Pulmonary artery endothelial cell (primary cell): ENCODE data around the gene ACTR3. TPM values are rescaled to one million over a fixed set of nuclear protein-coding genes. Genes with fewer than 3 reads are reported as not detected.
A peak's percentile ranks its signal among the peaks of the same experiment; 100 is the strongest.

Source experiments
- DNase-seq: peaks from one replicate; pipeline ENCODE4 v3.0.0-alpha.2; 2011; ENCODE audit warnings: low read depth, low spot score
- total RNA-seq: library from RNA; depleted of rRNA; stranded (reverse); fragments of >200 nt; gene quantifications from 2 replicates; pipeline ENCODE4 v1.2.3, GENCODE V29; 2014

The ACTR3 gene
- total RNA-seq, 1 donor from 2014 or later, result 317 TPM

DNA sequence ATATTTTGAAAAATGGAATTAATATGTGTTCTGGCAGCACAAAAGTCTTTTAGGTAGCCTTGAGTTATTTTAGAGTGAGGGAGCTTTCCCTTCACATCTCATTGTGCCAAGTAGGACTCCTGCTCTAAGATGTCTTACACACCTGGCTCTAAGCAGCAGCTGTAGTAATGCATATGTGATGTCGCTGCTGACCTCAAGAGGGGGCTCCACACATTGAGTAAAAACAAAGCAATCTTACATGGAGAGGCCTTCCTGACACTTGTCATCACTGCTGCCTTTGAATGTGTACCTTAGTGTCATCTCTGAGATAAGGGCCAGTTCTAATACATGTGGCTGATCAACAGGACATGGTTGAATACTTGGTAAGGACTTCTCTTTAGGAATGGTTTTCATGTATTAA, 75.8 kb downstream of the ACTR3 start:
- DNase-seq, result peak; percentile 32

DNA sequence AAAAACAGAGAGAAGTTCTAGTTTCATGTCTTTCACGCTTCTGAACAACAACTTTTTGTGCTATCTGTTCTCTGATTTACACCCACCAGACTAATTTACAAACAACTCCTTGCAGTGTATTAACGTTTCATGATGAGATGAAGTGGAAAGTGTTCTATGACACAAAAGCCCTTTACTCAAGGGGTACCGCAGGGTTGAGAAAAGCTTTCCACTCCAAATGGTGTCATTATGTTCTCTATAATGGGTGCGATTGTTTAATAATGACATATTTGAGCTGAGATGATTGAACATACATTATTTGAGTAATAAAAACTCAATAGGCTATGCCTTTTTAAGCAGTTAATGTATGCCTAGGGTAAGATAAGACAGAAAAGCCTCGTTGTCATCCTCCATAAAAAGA, 76.3 kb downstream of the ACTR3 start:
- no peak for DNase-seq

GRCh38 chr2:113966832-113967231, 76.9 kb downstream of the ACTR3 start:
- peak; percentile 26 for DNase-seq

DNA sequence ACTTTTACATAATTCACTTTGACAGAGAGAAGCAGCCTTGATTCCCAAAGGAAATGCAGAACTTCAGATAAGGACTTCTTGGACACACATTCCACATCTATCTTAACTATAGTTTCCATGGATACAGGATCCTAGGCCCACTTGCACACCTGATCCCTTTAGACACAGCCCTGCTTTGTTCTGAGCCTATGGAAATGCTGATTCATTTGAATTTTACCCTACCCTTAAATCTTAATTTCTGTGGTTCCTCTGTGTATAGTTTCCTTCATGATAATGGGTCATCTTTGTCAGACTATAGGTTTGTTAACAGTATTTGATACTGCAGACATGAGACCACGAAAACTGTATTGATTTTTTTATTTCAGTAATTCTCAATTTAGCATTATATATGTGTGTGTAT, 77.4 kb downstream of the ACTR3 start:
- DNase-seq, result no peak

DNA sequence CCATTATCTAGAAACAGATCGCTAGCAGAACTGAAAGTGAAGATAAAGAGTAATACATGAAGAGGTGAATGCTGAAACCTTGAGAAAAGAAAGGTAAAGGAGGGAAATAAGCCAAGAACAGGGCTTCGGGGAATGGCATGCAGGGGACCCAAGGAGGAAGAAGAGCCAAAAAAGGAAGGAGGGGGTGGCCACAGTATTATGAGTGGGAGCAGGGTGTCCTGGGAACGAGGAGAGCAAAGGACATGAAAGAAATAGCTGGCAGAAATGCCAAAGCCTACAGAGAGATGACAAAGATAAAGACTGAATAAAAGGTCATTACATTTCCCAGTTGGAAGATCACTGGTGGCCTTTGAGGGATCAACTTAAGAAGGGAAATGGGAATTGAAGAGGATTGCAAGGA, 82.9 kb downstream of the ACTR3 start:
- no peak for DNase-seq

- no peak for DNase-seq
These were observed 83.9 kb downstream of the ACTR3 start for GRCh38 chr2:113973810-113974209.

GRCh38 chr2:113974727-113975126, 84.8 kb downstream of the ACTR3 start:
- no peak for DNase-seq

- DNase-seq, result no peak
These were observed 86.5 kb downstream of the ACTR3 start for GRCh38 chr2:113976277-113976928.

GRCh38 chr2:113977060-113977659, 87.3 kb downstream of the ACTR3 start:
- no peak for DNase-seq

DNA sequence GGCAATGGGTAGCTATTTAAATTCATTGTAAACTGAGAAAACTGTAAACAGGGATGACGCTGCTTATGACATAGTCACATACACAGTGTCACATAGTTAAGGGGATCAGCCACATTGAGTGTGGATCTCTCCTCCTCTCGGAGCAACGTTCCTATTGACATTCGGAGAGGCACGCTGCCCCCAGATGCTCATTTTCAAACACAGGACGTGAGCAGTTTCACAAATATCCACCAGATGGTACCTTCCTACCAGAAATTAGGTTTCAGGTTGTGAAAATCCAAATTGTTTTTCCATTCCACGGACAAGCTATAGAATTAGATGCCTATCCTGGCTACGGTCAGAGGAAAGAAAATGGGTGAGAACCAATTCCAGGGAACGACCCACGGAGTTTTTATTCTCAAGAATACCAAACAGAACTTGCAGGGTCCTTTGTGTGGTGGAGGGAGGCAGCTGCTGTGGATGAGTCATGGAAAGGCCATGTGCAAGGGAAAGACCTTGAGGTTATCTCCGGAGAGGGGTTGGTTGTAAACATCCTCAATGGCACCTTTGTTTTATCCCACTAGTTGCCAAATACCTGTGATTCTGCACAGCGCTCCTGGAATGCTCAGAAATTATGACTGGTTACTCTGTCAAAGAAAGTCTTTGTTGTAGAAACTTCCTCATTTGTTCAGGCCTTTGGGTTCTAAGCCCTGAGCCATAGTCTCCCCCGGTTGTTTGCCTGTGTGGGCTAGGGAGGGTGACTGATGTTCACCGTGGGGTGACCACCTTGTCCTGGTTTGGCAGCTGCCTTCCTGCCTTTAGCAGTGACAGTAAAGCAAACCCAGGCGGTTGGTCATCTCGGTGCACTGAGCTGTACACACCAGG, 88.0 kb downstream of the ACTR3 start:
- DNase-seq, result peak; percentile 37

DNA sequence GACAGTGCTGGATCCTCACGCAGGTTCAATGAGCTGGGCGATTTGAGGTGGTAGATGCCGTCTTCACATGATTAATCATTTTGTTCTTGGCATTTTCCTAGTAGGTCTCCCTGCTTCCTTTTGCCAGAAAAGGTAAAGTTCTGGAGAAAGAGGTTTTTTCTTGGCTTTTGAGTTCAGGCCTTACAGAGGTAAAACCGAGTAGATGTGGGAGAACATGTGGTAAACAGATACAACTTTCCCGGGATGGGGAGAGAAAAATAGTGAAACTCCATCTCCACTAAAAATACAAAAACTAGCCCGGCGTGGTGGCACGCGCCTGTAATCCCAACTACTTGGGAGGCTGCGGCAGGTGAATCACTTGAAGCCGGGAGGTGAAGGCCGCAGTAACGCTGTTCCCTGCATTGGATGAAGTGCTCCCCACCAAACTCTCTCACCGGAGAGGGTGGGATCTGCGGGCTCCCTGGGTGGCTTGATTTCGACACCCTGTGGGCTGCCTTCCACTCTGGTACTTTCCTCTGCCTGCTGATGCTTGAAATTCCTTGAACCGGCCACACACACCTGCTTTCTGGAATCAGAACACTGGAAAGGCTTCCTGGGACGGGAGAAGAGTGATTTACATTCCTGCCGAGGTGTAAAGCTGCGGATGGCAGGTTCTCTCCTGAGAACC, 88.8 kb downstream of the ACTR3 start:
- DNase-seq, result no peak

- DNase-seq, result no peak
These were observed 89.6 kb downstream of the ACTR3 start for GRCh38 chr2:113979191-113980128.

DNA sequence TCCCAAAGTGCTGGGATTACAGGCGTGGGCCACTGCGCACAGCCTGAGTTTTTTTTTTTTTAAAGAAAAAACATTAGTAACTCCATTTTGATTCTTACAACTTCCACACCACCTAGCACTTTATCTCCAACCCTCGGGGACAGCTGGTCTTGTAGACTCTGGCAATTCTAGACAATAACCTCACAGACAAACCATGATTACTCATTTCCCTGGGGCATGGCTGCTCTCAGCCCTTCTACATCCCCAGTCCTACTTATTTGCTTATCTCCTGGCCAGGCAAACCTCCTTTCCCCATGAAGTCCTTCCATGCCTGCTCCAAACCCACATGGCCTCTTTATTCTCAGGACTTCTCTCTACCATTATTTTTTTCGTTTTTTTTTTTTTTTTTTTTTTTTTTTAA, 91.1 kb downstream of the ACTR3 start:
- DNase-seq, result peak; percentile 44

- no peak for DNase-seq
These were observed 91.7 kb downstream of the ACTR3 start for GRCh38 chr2:113981404-113982134.

DNA sequence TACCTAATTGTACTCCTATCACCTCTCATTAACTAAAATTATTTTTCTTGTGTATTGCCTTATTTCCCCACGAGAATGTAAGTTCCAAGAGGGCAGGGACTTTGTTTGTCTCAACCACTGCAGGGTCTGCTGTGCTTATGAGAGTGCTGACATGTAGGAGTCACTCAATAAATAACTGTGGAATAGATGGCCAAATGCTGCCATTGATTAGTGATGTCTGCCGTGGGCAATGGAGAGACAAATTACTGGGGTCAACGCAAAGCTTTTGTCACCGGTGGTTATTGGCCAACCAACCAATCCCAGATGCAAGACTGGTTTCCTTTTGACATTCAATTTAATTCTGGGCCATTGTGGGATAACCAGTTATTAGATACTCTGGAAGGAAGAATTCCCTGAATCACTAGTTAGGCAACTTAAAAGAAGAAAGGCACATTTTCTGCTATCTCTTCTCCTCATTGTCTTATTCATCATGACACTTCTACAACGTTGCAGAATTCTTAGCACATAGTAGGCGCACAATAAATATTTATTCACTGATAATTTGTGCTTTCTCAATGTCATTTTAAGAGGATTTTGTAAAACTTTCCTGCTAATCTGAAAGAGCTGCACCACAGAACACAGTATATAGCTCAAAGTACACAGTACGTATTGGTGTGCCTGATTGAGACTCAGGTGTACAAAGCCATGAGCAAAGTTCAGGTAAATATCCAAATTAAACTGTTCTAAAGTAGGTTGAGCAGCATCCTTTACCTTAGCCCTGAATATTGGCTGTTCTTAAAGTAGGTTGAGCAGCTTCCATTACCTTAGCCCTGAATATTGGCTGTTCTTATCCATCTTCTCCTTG, 95.9 kb downstream of the ACTR3 start:
- DNase-seq, result no peak

GRCh38 chr2:113986762-113987290, 96.9 kb downstream of the ACTR3 start:
- DNase-seq, result no peak

- DNase-seq, result no peak
These were observed 102.2 kb downstream of the ACTR3 start for GRCh38 chr2:113992090-113992489.

GRCh38 chr2:113996671-113997594, 107.0 kb downstream of the ACTR3 start:
- DNase-seq, result no peak
